Stimulated activated CD8-positive, alpha-beta memory T cell treated with anti-CD3 and anti-CD28 coated beads, Interleukin-2, amount 100 ng/mL, for 48 hours (primary cell): Measurements from ENCODE around the gene ZNF543.
A peak's percentile ranks its signal among the peaks of the same experiment; 100 is the strongest.
"Not testable (repeated sequence)": the region's sequence is repeated elsewhere in the genome, so short reads cannot be mapped to it uniquely, and the experiment has no call there.

Experiments used
- DNase-seq, 2 donors: peaks; one replicate each; pipeline ENCODE4 v3.0.0-alpha.2; 2020; ENCODE audit warnings: low read depth in 2 of 2

Gene ZNF543

GRCh38 chr19:57321116-57321515 is 844 bp downstream of the ZNF543 start:
- DNase-seq: no peak

GRCh38 chr19:57321751-57322150 is 1.5 kb downstream of the ZNF543 start:
- DNase-seq: no peak

- no peak for DNase-seq
These were observed 4.7 kb downstream of the ZNF543 start for GRCh38 chr19:57324992-57325391.

- no peak for DNase-seq
These were observed 7.7 kb downstream of the ZNF543 start for GRCh38 chr19:57327993-57328392.

GRCh38 chr19:57334191-57334590 is 13.9 kb downstream of the ZNF543 start:
- no peak for DNase-seq

- no peak for DNase-seq
These were observed 18.6 kb downstream of the ZNF543 start for GRCh38 chr19:57338877-57339276.

GRCh38 chr19:57342582-57342981 is 22.3 kb downstream of the ZNF543 start:
- DNase-seq: no peak

- DNase-seq: no peak
These were observed 27.9 kb downstream of the ZNF543 start for GRCh38 chr19:57348136-57348535.

- DNase-seq: peak; percentile 69 to 75
These were observed 30.9 kb downstream of the ZNF543 start, which contains the start of gene ZNF304 for GRCh38 chr19:57350877-57351805. Gene ZNF304, plus strand, starts transcription at chr19:57351271. Its CDS starts 394 bp downstream, at chr19:57351665.

- DNase-seq: no peak
These were observed 31.6 kb downstream of the ZNF543 start for GRCh38 chr19:57351867-57352266.

- no peak for DNase-seq
These were observed 35.6 kb downstream of the ZNF543 start for GRCh38 chr19:57355916-57356315.

GRCh38 chr19:57357406-57357805 is 37.1 kb downstream of the ZNF543 start:
- DNase-seq: no peak

- DNase-seq: no peak
These were observed 39.0 kb downstream of the ZNF543 start for GRCh38 chr19:57359300-57359699.

GRCh38 chr19:57362419-57362818 is 42.1 kb downstream of the ZNF543 start:
- no peak for DNase-seq

- peak; percentile 92 to 94 for DNase-seq
These were observed 42.9 kb downstream of the ZNF543 start, which contains the start of the genes TRAPPC2B and ZNF547 for GRCh38 chr19:57362997-57363687. Gene TRAPPC2B, plus strand, starts transcription at chr19:57363551. Its CDS starts 1,283 bp downstream, at chr19:57364834. Gene ZNF547, plus strand, starts transcription at chr19:57363551. Its CDS starts 5,005 bp downstream, at chr19:57368556.

- DNase-seq: no peak
These were observed 43.5 kb downstream of the ZNF543 start for GRCh38 chr19:57363688-57364181.

GRCh38 chr19:57366776-57367175 is 46.5 kb downstream of the ZNF543 start:
- no peak for DNase-seq

- DNase-seq: no peak
These were observed 53.9 kb downstream of the ZNF543 start for GRCh38 chr19:57374179-57374578.

GRCh38 chr19:57374647-57375046 is 54.4 kb downstream of the ZNF543 start:
- not testable (repeated sequence) for DNase-seq

- DNase-seq: no peak
These were observed 55.9 kb downstream of the ZNF543 start for GRCh38 chr19:57376151-57376550.

- no peak for DNase-seq
These were observed 57.4 kb downstream of the ZNF543 start for GRCh38 chr19:57377498-57378146.
